ENCODE measurements around the gene SRGAP1. TPM values are rescaled to one million over a fixed set of nuclear protein-coding genes. Genes with fewer than 3 reads are reported as not detected.

Gene SRGAP1
- total RNA-seq, 1 experiment from 2014 or later = 3.7 TPM

Other genes starting within 250 kb of the SRGAP1 start
- 6.1 and 7.0 TPM in 2 replicates for gene DPY19L2, start 176.2 kb upstream of the SRGAP1 start, total RNA-seq (2014; rRNA removed; shearing (Covaris generic))
- gene RXYLT1, start 64.8 kb upstream of the SRGAP1 start, total RNA-seq (2014; rRNA removed; shearing (Covaris generic)) = 24.8 and 52.7 TPM in 2 replicates

Data from SJSA1 (cell line).